Sigmoid colon (tissue), 4 donors: ENCODE data around the gene TCP11X2.
"Not testable (repeated sequence)": the region's sequence is repeated elsewhere in the genome, so short reads cannot be mapped to it uniquely, and the experiment has no call there.

Source experiments
- CTCF ChIP-seq, 4 experiments: fragments of 450-650 bp in 3 of 4; fragments of 200-600 bp in 1 of 4; IDR thresholded peaks; one replicate each; pipeline ENCODE4 v1.5.1; 2016 to 2019; ENCODE audit warnings: antibody characterized with exemption in 4 of 4, mild to moderate bottlenecking in 3 of 4, moderate library complexity in 2 of 4
- EP300 ChIP-seq, 4 donors: sonication (generic); formaldehyde crosslinking; IDR thresholded peaks; one replicate each; pipeline ENCODE4 v1.6.1; 2017; ENCODE audit warnings: antibody characterized with exemption in 4 of 4
- POLR2A ChIP-seq, 2 donors: fragments of 450-650 bp; IDR thresholded peaks; one replicate each; pipeline ENCODE4 v1.6.1; 2016; ENCODE audit warnings: antibody characterized with exemption in 2 of 2, mild to moderate bottlenecking in 2 of 2, moderate library complexity in 2 of 2
- POLR2AphosphoS5 ChIP-seq, 4 donors: sonication (generic); formaldehyde crosslinking; IDR thresholded peaks; one replicate each; pipeline ENCODE4 v1.6.1; 2017; ENCODE audit warnings: antibody characterized with exemption in 4 of 4

GRCh38 chrX:102439908-102440307 is 31.7 kb downstream of the TCP11X2 start, which contains the start of gene NXF2B:
- TF ChIP-seq POLR2A, CTCF, POLR2AphosphoS5, EP300 (IDR thresholded peaks at IDR 0.05): not testable (repeated sequence)
